Fibroblast of the aortic adventitia (primary cell): Measurements from ENCODE around the gene MSL3B.

ENCODE experiments used
- DNase-seq: peaks from one replicate; pipeline ENCODE4 v3.0.0-alpha.2; 2010; ENCODE audit warnings: low read depth
- H3K4me3 ChIP-seq: 2 replicates; pipeline ENCODE4 v1.5.1; 2011; ENCODE audit warnings: low read depth, mild to moderate bottlenecking, control low read depth, low read length, moderate library complexity
- TF ChIP-seq, protein P1 (sequence below): IDR thresholded peaks from 2 replicates; pipeline ENCODE4 v1.5.1; 2011; ENCODE audit warnings: mild to moderate bottlenecking, low read length, control low read depth, inconsistent platforms; ENCODE audit not compliant: insufficient read depth

Gene MSL3B

GRCh38 chr2:233844064-233844807 lies 23.9 kb downstream of the MSL3B start:
- TF ChIP-seq, protein P1, sequence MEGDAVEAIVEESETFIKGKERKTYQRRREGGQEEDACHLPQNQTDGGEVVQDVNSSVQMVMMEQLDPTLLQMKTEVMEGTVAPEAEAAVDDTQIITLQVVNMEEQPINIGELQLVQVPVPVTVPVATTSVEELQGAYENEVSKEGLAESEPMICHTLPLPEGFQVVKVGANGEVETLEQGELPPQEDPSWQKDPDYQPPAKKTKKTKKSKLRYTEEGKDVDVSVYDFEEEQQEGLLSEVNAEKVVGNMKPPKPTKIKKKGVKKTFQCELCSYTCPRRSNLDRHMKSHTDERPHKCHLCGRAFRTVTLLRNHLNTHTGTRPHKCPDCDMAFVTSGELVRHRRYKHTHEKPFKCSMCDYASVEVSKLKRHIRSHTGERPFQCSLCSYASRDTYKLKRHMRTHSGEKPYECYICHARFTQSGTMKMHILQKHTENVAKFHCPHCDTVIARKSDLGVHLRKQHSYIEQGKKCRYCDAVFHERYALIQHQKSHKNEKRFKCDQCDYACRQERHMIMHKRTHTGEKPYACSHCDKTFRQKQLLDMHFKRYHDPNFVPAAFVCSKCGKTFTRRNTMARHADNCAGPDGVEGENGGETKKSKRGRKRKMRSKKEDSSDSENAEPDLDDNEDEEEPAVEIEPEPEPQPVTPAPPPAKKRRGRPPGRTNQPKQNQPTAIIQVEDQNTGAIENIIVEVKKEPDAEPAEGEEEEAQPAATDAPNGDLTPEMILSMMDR: no peak
- no peak for DNase-seq
- no peak overlapping the region for H3K4me3 ChIP-seq

DNA sequence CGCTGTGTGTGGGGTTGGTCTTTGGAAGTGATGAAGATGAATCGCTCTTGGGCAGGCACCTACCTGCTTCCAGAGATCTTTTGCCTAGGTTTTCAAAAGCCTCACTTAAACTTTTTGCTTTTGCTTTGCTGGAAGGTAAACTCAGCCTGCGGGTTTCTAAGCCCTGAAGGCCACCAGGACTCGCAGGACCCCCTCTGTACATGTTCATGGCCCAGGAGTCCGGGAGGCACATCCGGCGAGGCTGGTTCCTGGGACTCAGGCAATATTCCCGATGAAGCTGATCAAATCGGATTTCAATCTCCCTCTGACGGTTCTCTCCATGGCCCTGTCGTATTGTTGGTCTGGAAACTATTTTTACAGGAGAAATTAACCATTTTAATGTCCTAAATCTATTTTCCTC lies 27.0 kb downstream of the MSL3B start:
- TF ChIP-seq, protein P1: no peak
- no peak for DNase-seq
- no peak overlapping the region for H3K4me3 ChIP-seq

DNA sequence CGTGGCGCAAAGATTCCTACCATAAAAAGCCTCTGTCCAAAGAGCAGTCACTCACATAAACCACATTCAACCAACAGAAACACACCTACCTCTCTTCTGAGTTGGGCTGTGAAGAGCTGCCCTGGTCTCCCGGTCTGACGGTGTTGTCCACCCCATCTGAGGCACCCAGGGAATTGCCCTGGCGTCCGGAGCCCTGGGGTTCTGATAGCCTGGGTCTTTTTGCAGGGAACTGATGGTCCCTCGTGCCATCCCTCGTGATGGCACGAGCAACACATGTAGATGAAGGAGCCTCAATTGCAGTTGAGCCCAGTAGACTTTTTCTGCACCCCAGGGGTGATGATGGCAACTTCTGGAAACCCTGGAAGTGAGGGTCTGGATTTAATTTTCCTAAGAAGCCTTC lies 27.7 kb downstream of the MSL3B start:
- no peak overlapping the region for H3K4me3 ChIP-seq
- DNase-seq: no peak
- TF ChIP-seq, protein P1: no peak

GRCh38 chr2:233839447-233839820 lies 28.8 kb downstream of the MSL3B start:
- DNase-seq: no peak

DNA sequence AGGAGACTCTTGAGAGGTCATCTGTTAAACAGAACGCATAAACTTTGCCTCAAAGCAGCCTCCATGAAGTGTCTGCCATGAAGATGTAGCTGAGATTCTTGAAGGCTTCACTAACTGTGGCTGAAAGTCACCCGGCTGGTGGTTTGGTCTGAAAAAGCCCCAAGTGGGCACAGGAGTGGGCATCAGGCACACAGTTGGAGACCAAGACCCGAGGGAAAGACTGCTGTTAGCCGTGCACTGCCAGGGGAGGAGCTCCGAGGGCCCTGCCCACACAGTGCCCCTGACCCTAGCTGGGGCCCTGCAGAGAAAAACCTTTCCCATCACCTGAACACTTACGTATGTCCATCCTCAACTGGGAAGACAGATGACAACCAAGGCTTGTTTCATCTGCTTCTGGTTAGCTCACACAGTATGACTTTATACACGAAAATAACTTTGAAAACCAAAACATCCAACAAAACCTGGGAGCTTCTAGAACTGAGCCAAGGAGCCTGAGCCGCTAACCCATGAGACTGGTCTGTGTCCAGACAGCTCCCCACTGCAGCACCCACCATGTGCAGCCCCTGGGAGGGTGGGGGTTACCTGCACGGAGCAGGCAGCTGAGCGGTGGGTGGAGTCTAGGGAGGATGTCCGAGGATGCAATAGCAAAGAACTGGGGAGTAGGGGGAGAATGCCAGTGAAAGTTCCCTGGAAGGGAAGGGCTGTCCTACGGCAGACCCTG lies 29.3 kb downstream of the MSL3B start:
- no peak overlapping the region for H3K4me3 ChIP-seq
- DNase-seq: no peak
- TF ChIP-seq, protein P1: no peak

More at GRCh38 chr2:233839447-233839820, 28.8 kb downstream of the MSL3B start:
- H3K4me3 ChIP-seq: no peak overlapping the region
- TF ChIP-seq, protein P1: no peak

- TF ChIP-seq, protein P1: no peak
- no peak for DNase-seq
- H3K4me3 ChIP-seq: no peak overlapping the region
Measured at GRCh38 chr2:233838251-233838650, 29.9 kb downstream of the MSL3B start.
